K562 (cell line): Measurements from ENCODE around the gene RPL7A. TPM values are rescaled to one million over a fixed set of nuclear protein-coding genes. Genes with fewer than 3 reads are reported as not detected.

Experiments
- ATAC-seq: fragments of 200-7000 bp; cut with Tn5 transposase; 3 replicates; pipeline ENCODE4 v1.9.1; 2020; ENCODE audit warnings: moderate library complexity
- BruUV-seq: library from RNA; stranded (reverse); fragments of 400-500 nt; replicated peaks from 2 replicates; lab custom pipeline; 2021; lab: Mats Ljungman, UMichigan
- CTCF ChIA-PET: fragments of 300-600 bp; formaldehyde crosslinking; extraction: SDS; loops from one replicate; lab custom pipeline; 2021; ENCODE audit warnings: low intra/inter-chr PET ratio; lab: Yijun Ruan, JAX
- POLR2A ChIA-PET: fragments of 300-600, 350-650 bp; sonication (Branson Sonifier 250); formaldehyde crosslinking; extraction: SDS; loops from one replicate; lab custom pipeline; 2021; ENCODE audit warnings: antibody characterized with exemption, inconsistent platforms; lab: Yijun Ruan, JAX
- DNase-seq, 4 experiments: peaks; one replicate each; pipeline versions ENCODE4 v3.0.0 to v3.0.0-alpha.2; 2011 to 2018; ENCODE audit warnings: low spot score in 3 of 4, mixed read lengths in 3 of 4; ENCODE audit errors: extremely low read depth in 1 of 4
- FAIRE-seq: peaks from 2 replicates; lab custom pipeline; 2011; peaks lifted over from hg19 to GRCh38; lab: Jason Lieb, UNC
- H2AFZ ChIP-seq: 2 replicates; pipeline ENCODE4 v1.6.0; 2011; ENCODE audit warnings: low read depth, low read length, control low read depth, inconsistent platforms
- H3K27ac ChIP-seq: fragments of 200-600 bp; 3 replicates; pipeline ENCODE4 v1.8.0; 2011; ENCODE audit warnings: low read depth, mild to moderate bottlenecking, control low read depth, inconsistent platforms, low read length, moderate library complexity, mixed read lengths; ENCODE audit errors: extremely low read depth
- H3K27me3 ChIP-seq, 2 experiments: fragments of 300-600 bp in 1 of 2; 2 replicates in 1 of 2; 3 replicates in 1 of 2; pipeline versions ENCODE4 v1.6.0 to v1.8.0; 2011; ENCODE audit warnings: inconsistent platforms in 2 of 2, low read length in 2 of 2, mild to moderate bottlenecking in 1 of 2, mixed read lengths in 1 of 2, moderate library complexity in 1 of 2; ENCODE audit not compliant: control insufficient read depth in 2 of 2, insufficient read depth in 2 of 2
- H3K36me3 ChIP-seq: fragments of 300-600 bp; 3 replicates; pipeline ENCODE4 v1.8.0; 2011; ENCODE audit warnings: mild to moderate bottlenecking, low read length, inconsistent platforms; ENCODE audit not compliant: control insufficient read depth, insufficient read depth
- H3K4me1 ChIP-seq, 2 experiments: fragments of 200-600 bp in 1 of 2; replicated peaks in 1 of 2; 2 replicates in 1 of 2; 3 replicates in 1 of 2; pipeline versions ENCODE4 v1.5.1 to v1.8.0; 2011; ENCODE audit warnings: inconsistent platforms in 2 of 2, low read length in 2 of 2, mild to moderate bottlenecking in 1 of 2, mixed read lengths in 1 of 2, moderate library complexity in 1 of 2; ENCODE audit not compliant: control insufficient read depth in 2 of 2, insufficient read depth in 2 of 2
- H3K4me2 ChIP-seq: 2 replicates; pipeline ENCODE4 v1.6.1; 2011; ENCODE audit warnings: low read length, control low read depth, inconsistent platforms, mixed read lengths; ENCODE audit not compliant: insufficient read depth
- H3K4me3 ChIP-seq: fragments of 200-600 bp; sonication (generic), shearing (Covaris generic); 2 replicates; pipeline ENCODE4 v1.5.1; 2016; ENCODE audit warnings: control low read depth, inconsistent platforms
- H3K79me2 ChIP-seq: fragments of 200-600 bp; 3 replicates; pipeline ENCODE4 v1.8.0; 2011; ENCODE audit warnings: low read length, inconsistent platforms; ENCODE audit not compliant: control insufficient read depth, insufficient read depth
- H3K9ac ChIP-seq, 2 experiments: 2 replicates each; pipeline versions ENCODE4 v1.6.0 to v1.6.1; 2011; ENCODE audit warnings: low read depth in 2 of 2, low read length in 2 of 2, control low read depth in 1 of 2, inconsistent platforms in 1 of 2, mild to moderate bottlenecking in 1 of 2, mixed read lengths in 1 of 2; ENCODE audit not compliant: insufficient read depth in 1 of 2
- H3K9me1 ChIP-seq: one replicate; pipeline ENCODE4 v1.6.0; 2011; ENCODE audit warnings: inconsistent platforms, mild to moderate bottlenecking, low read length, moderate library complexity; ENCODE audit not compliant: control insufficient read depth, insufficient read depth
- H3K9me3 ChIP-seq: replicated peaks from 2 replicates; pipeline ENCODE4 v1.5.1; 2011; ENCODE audit warnings: low read depth, low read length, inconsistent platforms; ENCODE audit not compliant: control insufficient read depth, insufficient read depth
- H4K20me1 ChIP-seq: replicated peaks from 2 replicates; pipeline ENCODE4 v1.6.1; 2011; ENCODE audit warnings: low read length, inconsistent platforms, mixed read lengths; ENCODE audit not compliant: control insufficient read depth, insufficient read depth
- C11orf30 ChIP-seq: fragments of 450-650 bp; IDR thresholded peaks from 2 replicates; pipeline ENCODE4 v1.6.1; 2016; ENCODE audit warnings: low read depth, mild to moderate bottlenecking
- NFE2 ChIP-seq: IDR thresholded peaks from 2 replicates; pipeline ENCODE4 v1.6.1; 2014; ENCODE audit warnings: antibody characterized with exemption, low read depth
- POLR2G ChIP-seq: fragments of 200-400 bp; formaldehyde crosslinking; IDR thresholded peaks from 2 replicates; pipeline ENCODE4 v1.6.1; 2017; ENCODE audit warnings: low read depth, mild to moderate bottlenecking, antibody characterized with exemption, low read length, moderate library complexity
- RBFOX2 ChIP-seq: fragments of 200-400 bp; formaldehyde crosslinking; IDR thresholded peaks from 2 replicates; pipeline ENCODE4 v1.6.1; 2017; ENCODE audit warnings: low read depth, mild to moderate bottlenecking, low read length, moderate library complexity
- ZNF3 ChIP-seq: fragments of 250-450 bp; sonication (Bioruptor Pico); IDR thresholded peaks from 2 replicates; pipeline ENCODE4 v1.5.0; 2021; ENCODE audit warnings: mild to moderate bottlenecking, moderate library complexity
- ZNF696 ChIP-seq: fragments of 250-450 bp; sonication (Bioruptor Pico); conservative IDR thresholded peaks from 2 replicates; pipeline ENCODE4 v1.4.0; 2020; ENCODE audit warnings: mild to moderate bottlenecking, moderate library complexity
- WGBS: fragments of 100-300 bp; shearing (Covaris generic); methylation state at CpG from one replicate; pipeline ENCODE4 v1.1.6; 2016; ENCODE audit warnings: low coverage, mixed read lengths; ENCODE audit not compliant: insufficient coverage; ENCODE audit errors: missing lambda C conversion rate; 5-methylcytosine and 5-hydroxymethylcytosine counted together
- in situ Hi-C: fragments of 300-500 bp; cut with MboI; formaldehyde crosslinking; loops from 4 replicates; pipeline ENCODE4 v1.15.0; 2018; ENCODE audit warnings: inconsistent platforms, mixed read lengths
- intact Hi-C: fragments of 100-400 bp; cut with micrococcal nuclease; formaldehyde crosslinking; loops from 2 replicates; pipeline ENCODE4 v1.14.2; 2022
- polyA plus RNA-seq, 8 experiments: library from polyadenylated mRNA; depleted of rRNA in 4 of 8; stranded (reverse) in 5 of 8; unstranded in 3 of 8; fragments of >200 nt; fragmentation: Nextera tagmentation in 2 of 8; fragmentation: Illumina TruSeq in 1 of 8; extraction: Ambion mirVana in 2 of 8; extraction: Trizol in 1 of 8; gene quantifications; 2 replicates each; pipeline versions ENCODE4 v1.2.1 to v1.2.3, GENCODE V29; 2011 to 2014; ENCODE audit warnings: inconsistent platforms in 1 of 8, missing spikeins in 1 of 8
- total RNA-seq, 7 experiments: library from RNA; depleted of rRNA in 6 of 7; stranded (reverse); fragments of >200 nt in 6 of 7; fragmentation: Illumina TruSeq in 2 of 7; extraction: Trizol in 2 of 7; gene quantifications; 2 replicates each; pipeline versions ENCODE4 v1.2.1 to v1.2.3, GENCODE V29; 2011 to 2021; ENCODE audit warnings: low replicate concordance in 1 of 7
- TF ChIP-seq, protein P1 (sequence below): IDR thresholded peaks from 2 replicates; pipeline ENCODE4 v1.6.1; 2011; ENCODE audit not compliant: insufficient read length; ENCODE audit errors: extremely low read depth

The RPL7A gene
- total and polyA plus RNA-seq, 9 of the 15 experiments (the other 6 are each of a cell fraction or from before 2014, with no cell fraction given): 1,935 to 3,760 (median 2,652) TPM

- H3K9me1 ChIP-seq: peaks cover 34% of the 10 kb centered on the region
- H3K4me3 ChIP-seq: no peak overlapping the region
- ChIA-PET CTCF (no interaction called here), POLR2A (interaction anchor here (1.1 to 8.5 kb wide), 3 partner anchors 7 to 12 kb away, joined by 3 to 109 read pairs (median 81); partner anchors contain the start of genes STKLD1, SURF1, SURF2 and SURF4)
- no peaks in the 10 kb centered on the region for H3K27me3 ChIP-seq
- 97% methylated on average over 21 of the region's 22 CpGs for WGBS
- no peak for ATAC-seq
- no peak for DNase-seq
- BruUV-seq: no TSS peak
- H3K36me3 ChIP-seq: peaks cover 98% of the 10 kb centered on the region
- no peak for TF ChIP-seq C11orf30
- TF ChIP-seq NFE2: no peak
- TF ChIP-seq RBFOX2: peak; percentile 54; the same call in 1 of the 2 replicates
- TF ChIP-seq, protein P1, sequence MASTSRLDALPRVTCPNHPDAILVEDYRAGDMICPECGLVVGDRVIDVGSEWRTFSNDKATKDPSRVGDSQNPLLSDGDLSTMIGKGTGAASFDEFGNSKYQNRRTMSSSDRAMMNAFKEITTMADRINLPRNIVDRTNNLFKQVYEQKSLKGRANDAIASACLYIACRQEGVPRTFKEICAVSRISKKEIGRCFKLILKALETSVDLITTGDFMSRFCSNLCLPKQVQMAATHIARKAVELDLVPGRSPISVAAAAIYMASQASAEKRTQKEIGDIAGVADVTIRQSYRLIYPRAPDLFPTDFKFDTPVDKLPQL: no peak
- TF ChIP-seq POLR2G: peak; percentile 44; the same call in 1 of the 2 replicates
- no peak for TF ChIP-seq ZNF696 (CRISPR knock-in tag)
- no peak for TF ChIP-seq ZNF3
- intact Hi-C loops (no loop called here), in situ Hi-C loops (no loop called here)
- H3K9ac ChIP-seq: no peak overlapping the region
- H2AFZ ChIP-seq: no peak overlapping the region
- peaks cover 63% of the 10 kb centered on the region for H4K20me1 ChIP-seq
- FAIRE-seq: no peak
- H3K79me2 ChIP-seq: peaks cover 60% of the 10 kb centered on the region
- peaks cover 16 to 25% of the 10 kb centered on the region in 2 experiments; a peak in 4 of 5 replicates for H3K4me1 ChIP-seq
- H3K9me3 ChIP-seq: no peaks in the 10 kb centered on the region
- no peak overlapping the region for H3K4me2 ChIP-seq
- H3K27ac ChIP-seq: no peak overlapping the region
Observed at GRCh38 chr9:133367221-133367620, 19.2 kb downstream of the RPL7A start.
